ENCODE results near the gene SDK2. TPM values are rescaled to one million over a fixed set of nuclear protein-coding genes. Genes with fewer than 3 reads are reported as not detected.
A peak's percentile ranks its signal among the peaks of the same experiment; 100 is the strongest.

The SDK2 gene
- total RNA-seq, 1 donor from 2014 or later: 31.8 TPM

DNA sequence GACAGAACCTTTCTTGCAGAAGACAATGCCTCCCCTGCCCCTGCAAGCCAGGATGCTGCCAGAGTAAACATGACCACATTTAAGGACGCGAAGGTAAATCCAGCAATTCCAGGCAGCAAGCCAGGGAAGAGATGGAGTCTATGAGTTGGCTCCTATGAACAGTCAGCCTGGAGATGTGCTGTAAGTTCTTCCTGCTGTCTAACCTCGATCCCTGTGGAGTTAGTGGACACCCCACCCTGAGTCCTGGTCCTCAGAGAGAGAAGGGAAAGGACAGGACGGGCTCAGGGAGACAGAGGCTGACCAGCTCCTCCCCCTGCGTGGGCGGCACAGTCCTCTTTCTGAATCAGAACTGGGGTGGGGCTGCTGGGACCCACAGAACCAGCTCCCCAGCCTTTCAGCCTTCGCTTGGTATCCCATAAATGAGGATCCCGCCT is 357.4 kb downstream of the SDK2 start:
- no peak overlapping the region for H3K4me3 Mint-ChIP-seq
- DNase-seq (ENCODE audit: low spot score in 2 of 2, unreplicated experiment in 2 of 2): no peak
- no peaks in the 10 kb centered on the region for H3K27me3 Mint-ChIP-seq (ENCODE audit: low read depth)
- H3K4me1 Mint-ChIP-seq: peaks cover 46% of the 10 kb centered on the region
- TF ChIP-seq, protein P1, sequence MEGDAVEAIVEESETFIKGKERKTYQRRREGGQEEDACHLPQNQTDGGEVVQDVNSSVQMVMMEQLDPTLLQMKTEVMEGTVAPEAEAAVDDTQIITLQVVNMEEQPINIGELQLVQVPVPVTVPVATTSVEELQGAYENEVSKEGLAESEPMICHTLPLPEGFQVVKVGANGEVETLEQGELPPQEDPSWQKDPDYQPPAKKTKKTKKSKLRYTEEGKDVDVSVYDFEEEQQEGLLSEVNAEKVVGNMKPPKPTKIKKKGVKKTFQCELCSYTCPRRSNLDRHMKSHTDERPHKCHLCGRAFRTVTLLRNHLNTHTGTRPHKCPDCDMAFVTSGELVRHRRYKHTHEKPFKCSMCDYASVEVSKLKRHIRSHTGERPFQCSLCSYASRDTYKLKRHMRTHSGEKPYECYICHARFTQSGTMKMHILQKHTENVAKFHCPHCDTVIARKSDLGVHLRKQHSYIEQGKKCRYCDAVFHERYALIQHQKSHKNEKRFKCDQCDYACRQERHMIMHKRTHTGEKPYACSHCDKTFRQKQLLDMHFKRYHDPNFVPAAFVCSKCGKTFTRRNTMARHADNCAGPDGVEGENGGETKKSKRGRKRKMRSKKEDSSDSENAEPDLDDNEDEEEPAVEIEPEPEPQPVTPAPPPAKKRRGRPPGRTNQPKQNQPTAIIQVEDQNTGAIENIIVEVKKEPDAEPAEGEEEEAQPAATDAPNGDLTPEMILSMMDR (IDR thresholded peaks at IDR 0.05; ENCODE audit: unreplicated experiment): no peak
- peaks cover 9% of the 10 kb centered on the region for H3K36me3 Mint-ChIP-seq
- peak overlapping the region; percentile 61 for H3K27ac Mint-ChIP-seq
- H3K9me3 Mint-ChIP-seq: no peaks in the 10 kb centered on the region

DNA sequence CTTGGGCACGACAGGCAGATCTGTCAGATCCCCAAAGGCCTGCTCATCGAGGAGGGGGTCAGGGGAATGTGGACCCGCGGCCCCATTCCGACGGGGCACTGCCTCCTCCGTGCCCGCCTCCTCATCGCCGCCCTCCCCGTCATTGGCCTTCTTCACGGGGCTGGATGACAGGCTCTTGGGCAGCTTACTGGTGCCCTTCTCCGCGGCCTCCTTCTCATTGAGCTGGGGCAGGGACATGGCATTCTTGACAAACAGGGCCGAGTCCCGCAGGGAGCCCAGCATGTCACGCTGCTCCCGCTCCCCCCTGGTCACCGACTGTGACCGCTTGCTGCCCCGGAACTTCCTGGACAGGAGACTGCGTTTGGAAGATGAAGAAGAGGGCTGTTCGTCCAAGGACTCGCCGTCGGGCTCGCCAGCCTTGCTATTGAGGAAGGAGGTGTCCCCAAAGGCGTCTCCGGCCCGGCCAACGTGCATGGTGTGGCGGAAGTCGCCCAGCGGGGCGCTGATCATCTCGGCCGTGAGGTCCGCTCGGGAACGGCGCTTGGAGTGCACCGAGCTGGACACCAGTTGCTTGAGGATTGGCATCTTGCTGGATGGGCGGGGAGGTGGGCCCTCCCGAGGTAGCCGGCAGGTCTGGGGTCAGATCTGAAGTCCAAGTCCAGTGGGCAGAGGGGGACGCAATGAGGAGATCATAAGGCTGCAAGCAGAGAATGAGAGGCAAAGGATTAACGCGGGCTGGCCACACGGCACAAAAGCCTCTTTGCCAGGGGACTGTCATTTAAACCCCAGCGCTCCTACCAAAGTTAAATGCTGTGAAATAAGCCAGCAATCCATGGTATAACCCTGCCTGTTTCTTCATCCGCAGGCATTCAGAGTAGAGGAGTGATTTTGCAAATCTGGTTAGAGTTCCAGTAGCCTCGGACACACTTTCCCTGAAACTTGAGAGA is 358.1 kb downstream of the SDK2 start:
- H3K27me3 Mint-ChIP-seq (ENCODE audit: low read depth): no peaks in the 10 kb centered on the region
- peaks cover 47% of the 10 kb centered on the region for H3K4me1 Mint-ChIP-seq
- no peaks in the 10 kb centered on the region for H3K9me3 Mint-ChIP-seq
- DNase-seq (ENCODE audit: low spot score in 2 of 2, unreplicated experiment in 2 of 2): no peak
- H3K27ac Mint-ChIP-seq: peak overlapping the region; percentile 79
- H3K36me3 Mint-ChIP-seq: peaks cover 12% of the 10 kb centered on the region
- TF ChIP-seq, protein P1 (IDR thresholded peaks at IDR 0.05; ENCODE audit: unreplicated experiment): no peak
- H3K4me3 Mint-ChIP-seq: no peak overlapping the region

DNA sequence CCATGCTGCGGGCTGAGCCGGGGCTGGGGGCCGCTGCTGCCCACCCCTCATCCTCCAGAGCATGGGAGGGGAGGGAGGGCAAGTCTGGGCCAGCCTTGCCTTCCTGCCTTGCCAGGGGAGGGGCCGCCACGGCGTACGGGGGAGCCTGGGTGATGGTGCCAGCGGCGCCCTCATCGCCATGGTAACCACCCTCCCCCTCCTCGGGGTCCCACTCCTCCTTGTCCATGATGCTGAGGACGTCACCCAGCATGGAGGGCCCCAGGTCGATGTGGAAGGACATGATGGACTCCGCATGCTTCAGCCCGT is 358.7 kb downstream of the SDK2 start:
- H3K36me3 Mint-ChIP-seq: peaks cover 12% of the 10 kb centered on the region

DNA sequence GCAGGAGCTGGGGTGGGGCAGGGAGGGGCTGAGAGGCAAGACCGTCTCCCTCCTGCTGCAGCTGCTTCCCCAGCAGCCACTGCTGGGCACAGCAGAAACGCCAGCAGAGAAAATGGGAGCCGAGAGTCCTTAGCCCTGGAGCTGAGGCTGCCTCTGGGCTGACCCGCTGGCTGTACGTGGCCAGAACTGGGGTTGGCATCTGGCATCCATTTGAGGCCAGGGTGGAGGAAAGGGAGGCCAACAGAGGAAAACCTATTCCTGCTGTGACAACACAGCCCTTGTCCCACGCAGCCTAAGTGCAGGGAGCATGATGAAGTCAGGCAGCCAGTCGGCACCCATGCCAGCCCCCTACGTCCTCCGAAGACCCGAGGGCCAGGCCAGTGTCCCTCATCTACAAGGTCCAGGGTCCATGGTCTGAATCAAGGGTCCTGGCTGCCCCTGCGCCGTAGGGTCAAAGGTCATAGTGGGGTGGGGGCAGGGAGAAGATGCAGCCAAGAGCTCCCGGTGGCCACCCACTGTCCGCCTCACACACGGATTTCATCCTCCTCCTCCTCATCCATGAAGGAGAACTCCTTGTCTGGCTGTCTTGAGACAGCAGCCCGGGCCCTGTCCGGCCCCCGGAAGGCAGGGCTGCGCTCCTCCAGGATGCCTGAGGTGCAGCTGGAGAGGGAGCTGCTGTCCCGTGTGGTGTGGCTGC is 359.2 kb downstream of the SDK2 start:
- TF ChIP-seq, protein P1 (IDR thresholded peaks at IDR 0.05; ENCODE audit: unreplicated experiment): no peak
- no peak for DNase-seq (ENCODE audit: low spot score in 2 of 2, unreplicated experiment in 2 of 2)
- Mint-ChIP-seq H3K9me3 (no peaks in the 10 kb centered on the region), H3K4me1 (peaks cover 46% of the 10 kb centered on the region), H3K36me3 (peaks cover 12% of the 10 kb centered on the region), H3K4me3 (no peak overlapping the region), H3K27ac (peak overlapping the region; percentile 97), H3K27me3 (ENCODE audit: low read depth) (no peaks in the 10 kb centered on the region)

More for the DNA sequence above, 358.7 kb downstream of the SDK2 start:
- no peak overlapping the region for H3K4me3 Mint-ChIP-seq
- H3K4me1 Mint-ChIP-seq: peaks cover 47% of the 10 kb centered on the region
- no peak overlapping the region for H3K27ac Mint-ChIP-seq
- no peaks in the 10 kb centered on the region for H3K9me3 Mint-ChIP-seq
- no peak for DNase-seq (ENCODE audit: low spot score in 2 of 2, unreplicated experiment in 2 of 2)
- no peaks in the 10 kb centered on the region for H3K27me3 Mint-ChIP-seq (ENCODE audit: low read depth)
- TF ChIP-seq, protein P1 (IDR thresholded peaks at IDR 0.05; ENCODE audit: unreplicated experiment): no peak

All from mesothelial cell of epicardium (in vitro differentiated cells).